H1 (cell line): Measurements from ENCODE around the gene LYVE1. TPM values are rescaled to one million over a fixed set of nuclear protein-coding genes. Genes with fewer than 3 reads are reported as not detected.

ENCODE experiments used
- CTCF ChIA-PET: fragments of 300-600 bp; sonication (Branson Sonifier 250); formaldehyde crosslinking; loops from one replicate; lab custom pipeline; 2021; ENCODE audit not compliant: partially characterized antibody; lab: Charles Lee
- POLR2A ChIA-PET: fragments of 300-600 bp; sonication (Branson Sonifier 250); formaldehyde crosslinking; loops from one replicate; lab custom pipeline; 2021; ENCODE audit warnings: inconsistent platforms; ENCODE audit not compliant: partially characterized antibody; lab: Charles Lee
- DNase-seq, 2 experiments: peaks; one replicate each; pipeline versions ENCODE4 v3.0.0 to v3.0.0-alpha.2; 2010 to 2022; ENCODE audit warnings: low spot score in 2 of 2, low read depth in 1 of 2, mixed read lengths in 1 of 2
- FAIRE-seq: peaks from 2 replicates; lab custom pipeline; 2011; peaks lifted over from hg19 to GRCh38; lab: Jason Lieb, UNC
- H2AFZ ChIP-seq: 2 replicates; pipeline ENCODE4 v1.8.1; 2012; ENCODE audit warnings: low read length, inconsistent platforms
- H2AK5ac ChIP-seq: 2 replicates; pipeline ENCODE4 v1.6.1; 2013; ENCODE audit warnings: low read depth, low read length
- H2BK120ac ChIP-seq: replicated peaks from 2 replicates; pipeline ENCODE3; 2013; ENCODE audit warnings: low read depth, low read length, inconsistent platforms
- H2BK12ac ChIP-seq: 2 replicates; pipeline ENCODE4 v1.6.1; 2013; ENCODE audit warnings: low read depth, low read length
- H2BK15ac ChIP-seq: 2 replicates; pipeline ENCODE4 v1.6.1; 2013; ENCODE audit warnings: low read length
- H2BK20ac ChIP-seq: 2 replicates; pipeline ENCODE4 v1.6.1; 2013; ENCODE audit warnings: low read length
- H2BK5ac ChIP-seq: 2 replicates; pipeline ENCODE4 v1.6.1; 2013; ENCODE audit warnings: low read depth, low read length
- H3K14ac ChIP-seq: 2 replicates; pipeline ENCODE4 v1.6.1; 2013; ENCODE audit warnings: inconsistent platforms; ENCODE audit not compliant: insufficient read length
- H3K18ac ChIP-seq: 2 replicates; pipeline ENCODE4 v1.6.1; 2013; ENCODE audit warnings: low read length; ENCODE audit errors: extremely low read depth
- H3K23ac ChIP-seq: 2 replicates; pipeline ENCODE4 v1.6.1; 2013; ENCODE audit warnings: inconsistent platforms; ENCODE audit not compliant: insufficient read length
- H3K23me2 ChIP-seq: 2 replicates; pipeline ENCODE4 v1.6.1; 2013; ENCODE audit warnings: low read depth, low read length
- H3K27ac ChIP-seq: 2 replicates; pipeline ENCODE4 v1.6.1; 2011; ENCODE audit warnings: low read depth, low read length, inconsistent platforms
- H3K27me3 ChIP-seq, 4 experiments: replicated peaks in 1 of 4; 1 replicate in 1 of 4; 2 replicates in 3 of 4; pipeline versions ENCODE4 v1.6.1 to v1.8.1; 2011 to 2013; ENCODE audit warnings: low read length in 3 of 4, mild to moderate bottlenecking in 3 of 4, inconsistent platforms in 2 of 4, mixed read lengths in 2 of 4, moderate library complexity in 1 of 4; ENCODE audit not compliant: control insufficient read depth in 3 of 4, insufficient read depth in 3 of 4; ENCODE audit errors: extremely low read depth in 1 of 4
- H3K36me3 ChIP-seq, 4 experiments: 2 replicates each; pipeline versions ENCODE4 v1.6.1 to v1.8.1; 2011 to 2013; ENCODE audit warnings: mild to moderate bottlenecking in 4 of 4, low read length in 3 of 4, moderate library complexity in 2 of 4, control low read depth in 1 of 4, inconsistent platforms in 1 of 4; ENCODE audit not compliant: insufficient read depth in 4 of 4, control insufficient read depth in 2 of 4
- H3K4ac ChIP-seq: replicated peaks from 2 replicates; pipeline ENCODE3; 2013; ENCODE audit warnings: low read length, low read depth, mixed read lengths, inconsistent platforms; ENCODE audit not compliant: insufficient read length
- H3K4me1 ChIP-seq, 4 experiments: replicated peaks in 1 of 4; 1 replicate in 1 of 4; 2 replicates in 3 of 4; pipeline versions ENCODE4 v1.6.1 to v1.8.1; 2011 to 2013; ENCODE audit warnings: low read length in 3 of 4, inconsistent platforms in 2 of 4, mixed read lengths in 1 of 4; ENCODE audit not compliant: insufficient read depth in 4 of 4, control insufficient read depth in 3 of 4
- H3K4me2 ChIP-seq, 2 experiments: 2 replicates each; pipeline versions ENCODE4 v1.6.1 to v1.8.1; 2011 to 2013; ENCODE audit warnings: low read depth in 2 of 2, low read length in 2 of 2, control low read depth in 1 of 2, inconsistent platforms in 1 of 2, mild to moderate bottlenecking in 1 of 2; ENCODE audit not compliant: insufficient read depth in 1 of 2
- H3K4me3 ChIP-seq, 4 experiments: fragments of 200-600, 300-600 bp in 1 of 4; sonication (generic), shearing (Covaris generic), sonication (Bioruptor Twin) in 1 of 4; 2 replicates each; pipeline versions ENCODE4 v1.5.1 to v1.8.1; 2011 to 2016; ENCODE audit warnings: low read length in 4 of 4, low read depth in 3 of 4, control low read depth in 2 of 4, inconsistent platforms in 2 of 4, mild to moderate bottlenecking in 2 of 4, mixed read lengths in 1 of 4, moderate library complexity in 1 of 4; ENCODE audit not compliant: insufficient read depth in 2 of 4; ENCODE audit errors: extremely low read depth in 1 of 4
- H3K56ac ChIP-seq: replicated peaks from 2 replicates; pipeline ENCODE3; 2013; ENCODE audit warnings: low read depth, mild to moderate bottlenecking, mixed read lengths, low read length, inconsistent platforms; ENCODE audit not compliant: insufficient read length
- H3K79me1 ChIP-seq: 2 replicates; pipeline ENCODE4 v1.6.1; 2013; ENCODE audit warnings: low read depth, low read length, control low read depth
- H3K79me2 ChIP-seq, 2 experiments: 2 replicates each; pipeline versions ENCODE4 v1.6.1 to v1.8.1; 2012 to 2013; ENCODE audit warnings: low read length in 2 of 2, mild to moderate bottlenecking in 2 of 2, inconsistent platforms in 1 of 2; ENCODE audit not compliant: insufficient read depth in 2 of 2, control insufficient read depth in 1 of 2
- H3K9ac ChIP-seq, 4 experiments: replicated peaks in 1 of 4; 1 replicate in 1 of 4; 2 replicates in 3 of 4; pipeline versions ENCODE4 v1.6.1 to v1.8.1; 2011 to 2013; ENCODE audit warnings: low read depth in 3 of 4, low read length in 3 of 4, control low read depth in 2 of 4, mild to moderate bottlenecking in 2 of 4, moderate library complexity in 2 of 4, inconsistent platforms in 1 of 4; ENCODE audit errors: extremely low read depth in 1 of 4
- H3K9me3 ChIP-seq, 2 experiments: 2 replicates each; pipeline versions ENCODE4 v1.6.1 to v1.8.1; 2012 to 2013; ENCODE audit warnings: mild to moderate bottlenecking in 2 of 2, moderate library complexity in 2 of 2, control low read depth in 1 of 2, inconsistent platforms in 1 of 2, low read depth in 1 of 2, low read length in 1 of 2, mixed read lengths in 1 of 2; ENCODE audit not compliant: insufficient read depth in 2 of 2
- H4K20me1 ChIP-seq, 2 experiments: replicated peaks in 1 of 2; 2 replicates each; pipeline versions ENCODE3 to v1.8.1; 2011 to 2013; ENCODE audit warnings: inconsistent platforms in 2 of 2, low read length in 2 of 2, mild to moderate bottlenecking in 1 of 2; ENCODE audit not compliant: insufficient read depth in 2 of 2, control insufficient read depth in 1 of 2
- H4K5ac ChIP-seq: 2 replicates; pipeline ENCODE4 v1.6.1; 2013; ENCODE audit warnings: low read length, low read depth, mixed read lengths, inconsistent platforms; ENCODE audit not compliant: insufficient read length
- H4K8ac ChIP-seq: 2 replicates; pipeline ENCODE4 v1.8.0; 2013; ENCODE audit warnings: mild to moderate bottlenecking, moderate library complexity, low read length, inconsistent platforms; ENCODE audit not compliant: insufficient read depth; ENCODE audit errors: extremely low read depth
- H4K91ac ChIP-seq: replicated peaks from 2 replicates; pipeline ENCODE3; 2013; ENCODE audit warnings: low read length, mixed read lengths, inconsistent platforms; ENCODE audit not compliant: insufficient read length
- BACH1 ChIP-seq: IDR thresholded peaks from 2 replicates; pipeline ENCODE4 v1.6.1; 2012; ENCODE audit warnings: low read length, improper control_type of control experiment
- BRCA1 ChIP-seq: IDR thresholded peaks from 2 replicates; pipeline ENCODE4 v1.6.1; 2012; ENCODE audit warnings: low read depth, low read length, improper control_type of control experiment
- CHD1 ChIP-seq: IDR thresholded peaks from 2 replicates; pipeline ENCODE4 v1.6.1; 2012; ENCODE audit warnings: low read depth, low read length, improper control_type of control experiment
- CHD2 ChIP-seq: IDR thresholded peaks from 2 replicates; pipeline ENCODE4 v1.6.1; 2012; ENCODE audit warnings: low read length, improper control_type of control experiment
- EP300 ChIP-seq, 2 experiments: IDR thresholded peaks; 1 replicate in 1 of 2; 2 replicates in 1 of 2; pipeline ENCODE4 v1.6.1; 2011 to 2012; ENCODE audit warnings: low read depth in 2 of 2, low read length in 2 of 2, mild to moderate bottlenecking in 2 of 2, borderline replicate concordance in 1 of 2, inconsistent platforms in 1 of 2, moderate library complexity in 1 of 2
- KDM1A ChIP-seq: fragments of 200-600, 300-600 bp; sonication (generic); IDR thresholded peaks from 2 replicates; pipeline ENCODE4 v1.7.1; 2016; ENCODE audit warnings: mild to moderate bottlenecking, low read length, borderline replicate concordance
- RAD21 ChIP-seq, 2 experiments: IDR thresholded peaks in 1 of 2; conservative IDR thresholded peaks in 1 of 2; 2 replicates each; pipeline ENCODE4 v1.6.1; 2011; ENCODE audit warnings: low read depth in 2 of 2, low read length in 2 of 2, improper control_type of control experiment in 1 of 2, inconsistent platforms in 1 of 2, mild to moderate bottlenecking in 1 of 2, moderate library complexity in 1 of 2
- RNF2 ChIP-seq: fragments of 200-900, 300-1000 bp; sonication (generic); IDR thresholded peaks from 2 replicates; pipeline ENCODE4 v1.7.1; 2016; ENCODE audit warnings: borderline replicate concordance, low read depth, mild to moderate bottlenecking, antibody characterized with exemption, low read length; ENCODE audit not compliant: poor library complexity, severe bottlenecking; ENCODE audit errors: missing control alignments
- SP4 ChIP-seq: IDR thresholded peaks from 2 replicates; pipeline ENCODE4 v1.6.1; 2012; ENCODE audit warnings: low read length, inconsistent platforms
- SRF ChIP-seq: IDR thresholded peaks from 2 replicates; pipeline ENCODE4 v1.6.1; 2011; ENCODE audit warnings: mild to moderate bottlenecking, low read depth, low read length, moderate library complexity
- YY1 ChIP-seq: IDR thresholded peaks from 2 replicates; pipeline ENCODE4 v1.6.1; 2011; ENCODE audit warnings: low read depth, mild to moderate bottlenecking, low read length
- ZNF274 ChIP-seq: IDR thresholded peaks from 2 replicates; pipeline ENCODE4 v1.7.0; 2012; ENCODE audit warnings: low read length, borderline replicate concordance; ENCODE audit errors: extremely low read depth
- polyA plus RNA-seq, 7 experiments: library from polyadenylated mRNA; depleted of rRNA in 3 of 7; stranded (reverse) in 5 of 7; unstranded in 2 of 7; fragments of >200 nt in 5 of 7; fragments of 200-250 nt in 2 of 7; gene quantifications; 1 replicate in 5 of 7; 2 replicates in 1 of 7; 4 replicates in 1 of 7; pipeline versions ENCODE4 v1.2.1 to v1.2.3, GENCODE V29; 2011 to 2013; ENCODE audit warnings: missing spikeins in 2 of 7, mixed read lengths in 2 of 7
- total RNA-seq: library from RNA; stranded (reverse); fragmentation: NEBNext Ultra II Directional; extraction: Animal tissue kit (Norgen Biotek cat#: 25700); gene quantifications from 2 replicates; pipeline ENCODE4 v1.2.1, GENCODE V29; 2021
- TF ChIP-seq, protein P1 (sequence below): IDR thresholded peaks from 2 replicates; pipeline ENCODE4 v1.6.1; 2012; ENCODE audit warnings: low read length, inconsistent platforms

Gene LYVE1
- total and polyA plus RNA-seq, 2 of the 8 experiments (the other 6 are each of a cell fraction or from before 2014, with no cell fraction given), result 0.09 TPM; not detected in 1

DNA sequence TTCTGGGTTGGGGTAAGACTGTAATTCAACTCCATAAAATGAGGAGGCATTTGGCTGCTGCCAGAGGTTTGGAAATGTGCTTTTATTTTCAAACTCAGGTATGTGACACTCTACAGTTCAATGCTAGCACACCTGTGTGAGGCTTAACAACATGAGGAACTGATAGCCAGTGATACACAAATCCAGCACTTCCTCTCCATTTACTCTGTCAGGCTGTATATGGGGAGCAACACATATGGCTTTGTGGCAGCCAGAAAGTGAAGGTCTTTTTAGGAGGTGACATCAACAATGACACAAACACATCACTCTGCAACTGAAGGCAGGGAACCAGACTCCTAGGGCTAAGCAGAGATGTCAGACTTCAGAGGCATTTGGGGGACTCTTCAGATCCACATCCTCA lies 4.6 kb upstream of the LYVE1 start:
- CTCF ChIA-PET, result interaction anchor here (0.6 to 2.3 kb wide), 4 partner anchors 8 to 31 kb away, joined by 3 to 9 read pairs (median 4); no protein-coding TSS in a partner anchor

More for the DNA sequence above, 4.6 kb upstream of the LYVE1 start:
- Histone ChIP-seq H3K14ac (no peak overlapping the region), H2BK120ac (no peak overlapping the region), H4K91ac (no peak overlapping the region), H2BK20ac (no peak overlapping the region), H3K4me1 (peaks cover 0 to 6% (median 0%) of the 10 kb centered on the region in 4 experiments; a peak in 4 of 7 replicates), H2BK12ac (no peak overlapping the region), H3K9me3 (no peaks in the 10 kb centered on the region), H3K56ac (no peak overlapping the region), H3K18ac (no peak overlapping the region), H3K27me3 (no peaks in the 10 kb centered on the region), H3K4me2 (no peak overlapping the region), H3K4me3 (no peak overlapping the region), H3K79me1 (no peaks in the 10 kb centered on the region), H2AFZ (no peak overlapping the region), H4K8ac (no peak overlapping the region), H2BK5ac (no peak overlapping the region), H3K36me3 (no peaks in the 10 kb centered on the region), H3K23me2 (no peaks in the 10 kb centered on the region), H4K20me1 (no peaks in the 10 kb centered on the region), H2AK5ac (no peak overlapping the region), H3K4ac (no peak overlapping the region), H3K79me2 (no peaks in the 10 kb centered on the region), H4K5ac (no peak overlapping the region), H3K23ac (no peak overlapping the region), H3K27ac (no peak overlapping the region), H3K9ac (no peak overlapping the region), H2BK15ac (no peak overlapping the region)
- POLR2A ChIA-PET, result no interaction called here
- no peak for TF ChIP-seq EP300 (IDR thresholded peaks at IDR 0.05; ENCODE audit: borderline replicate concordance in 1 of 2, low read depth in 2 of 2, low read length in 2 of 2)
- no peak for TF ChIP-seq CHD2
- no peak for TF ChIP-seq SRF
- TF ChIP-seq SP4, result no peak
- TF ChIP-seq KDM1A, result no peak
- TF ChIP-seq, protein P1, sequence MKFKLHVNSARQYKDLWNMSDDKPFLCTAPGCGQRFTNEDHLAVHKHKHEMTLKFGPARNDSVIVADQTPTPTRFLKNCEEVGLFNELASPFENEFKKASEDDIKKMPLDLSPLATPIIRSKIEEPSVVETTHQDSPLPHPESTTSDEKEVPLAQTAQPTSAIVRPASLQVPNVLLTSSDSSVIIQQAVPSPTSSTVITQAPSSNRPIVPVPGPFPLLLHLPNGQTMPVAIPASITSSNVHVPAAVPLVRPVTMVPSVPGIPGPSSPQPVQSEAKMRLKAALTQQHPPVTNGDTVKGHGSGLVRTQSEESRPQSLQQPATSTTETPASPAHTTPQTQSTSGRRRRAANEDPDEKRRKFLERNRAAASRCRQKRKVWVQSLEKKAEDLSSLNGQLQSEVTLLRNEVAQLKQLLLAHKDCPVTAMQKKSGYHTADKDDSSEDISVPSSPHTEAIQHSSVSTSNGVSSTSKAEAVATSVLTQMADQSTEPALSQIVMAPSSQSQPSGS, result no peak
- no peak for TF ChIP-seq YY1
- no peak for TF ChIP-seq RNF2
- TF ChIP-seq RAD21 (IDR thresholded peaks at IDR 0.05 in 1 of 2, conservative IDR thresholded peaks at IDR 0.05 in 1 of 2; ENCODE audit: low read depth in 2 of 2, low read length in 2 of 2), result no peak
- no peak for TF ChIP-seq BACH1
- no peak for TF ChIP-seq BRCA1
- TF ChIP-seq CHD1, result no peak
- no peak for TF ChIP-seq ZNF274
- DNase-seq (no peak), FAIRE-seq (no peak)
